Hypothalamus (tissue), 51 donors: ENCODE results near the gene SLC6A1.

Experiments used
- DNase-seq, 51 donors: peaks; one replicate each; lab custom pipeline; 2025; lab: John Stamatoyannopoulos, UW

The SLC6A1 gene

DNA sequence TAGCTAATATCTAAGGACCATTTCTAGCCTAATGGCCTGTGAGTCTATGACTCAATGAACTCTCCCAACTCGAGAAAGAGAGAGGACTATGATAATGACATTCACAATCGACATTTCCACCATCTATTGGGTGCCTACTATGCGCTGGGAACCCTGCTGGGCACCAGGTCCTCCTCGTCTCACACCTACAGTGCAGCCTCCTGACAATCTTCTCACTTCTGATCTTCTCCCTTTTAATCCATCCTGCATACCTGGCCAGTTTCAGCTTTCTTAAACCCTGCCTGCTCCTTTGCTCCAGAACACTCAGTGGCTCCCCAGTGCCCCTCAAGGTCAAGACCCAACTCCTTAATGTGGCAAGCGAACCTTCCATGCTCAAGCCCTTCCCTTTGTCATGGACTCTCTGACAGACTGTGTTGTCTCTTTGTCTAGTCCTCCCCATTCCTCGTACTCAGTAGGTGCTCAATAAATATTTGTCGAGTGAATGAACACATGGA is 3.5 kb upstream of the SLC6A1 start:
- no peak for DNase-seq

DNA sequence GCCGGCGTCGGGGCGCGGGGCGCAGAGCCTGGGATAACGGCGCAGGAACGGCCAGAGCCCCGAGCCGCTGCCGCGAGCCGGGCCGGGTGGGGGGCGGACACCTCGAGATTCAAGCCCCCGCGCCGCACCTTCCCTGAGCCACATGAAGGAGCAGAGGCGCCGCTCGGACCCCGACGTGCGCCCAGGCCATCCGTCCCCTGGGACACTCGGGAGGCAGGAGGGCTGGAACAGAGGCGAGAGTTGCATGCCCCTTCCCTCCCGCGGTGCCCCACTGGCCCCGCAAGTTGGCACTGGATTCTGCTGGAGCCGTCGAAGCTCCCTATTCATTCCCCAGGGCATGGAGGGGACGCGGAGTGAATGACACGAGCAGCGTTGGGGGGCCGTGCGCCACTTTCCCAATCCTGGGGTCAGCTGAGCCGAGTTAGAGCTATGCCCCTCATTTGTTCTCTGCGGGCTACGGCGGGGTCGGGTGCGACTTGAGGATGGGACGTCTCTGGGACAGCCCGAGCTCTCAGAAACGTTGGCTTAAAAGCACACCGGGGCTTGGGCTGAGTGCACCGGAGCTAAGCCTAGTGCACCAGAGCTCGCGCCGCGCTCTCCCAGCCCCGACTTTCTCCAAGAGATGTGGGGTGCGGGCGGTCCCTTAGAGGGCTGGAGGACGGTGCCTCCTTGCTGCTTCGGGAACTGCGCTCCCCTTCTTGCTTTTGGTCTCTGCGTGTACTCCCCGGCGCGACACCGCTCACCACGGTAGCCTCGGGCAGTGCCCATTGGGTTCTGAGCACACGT is 588 bp downstream of the SLC6A1 start:
- peak in 23 of 51 donors; percentile 24 to 80 (median 52) for DNase-seq

DNA sequence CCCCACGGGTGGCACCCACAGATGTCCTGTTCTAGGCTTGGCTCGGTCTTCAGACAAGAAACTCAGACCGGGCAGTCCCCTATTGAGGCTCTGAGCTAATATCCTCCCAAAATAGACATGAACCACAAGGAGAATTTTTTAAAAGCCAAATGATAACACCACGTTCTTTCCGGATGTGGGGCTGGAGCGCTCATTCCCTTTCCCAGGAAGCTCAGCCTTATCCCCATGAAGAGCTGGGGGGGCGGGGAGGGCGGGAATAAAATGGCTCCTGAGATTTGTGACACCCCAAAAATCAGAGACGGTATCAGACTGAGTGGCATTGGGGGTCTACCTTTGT is 1.1 kb downstream of the SLC6A1 start:
- DNase-seq = peak in 2 of 51 donors; percentile 52 to 68

DNA sequence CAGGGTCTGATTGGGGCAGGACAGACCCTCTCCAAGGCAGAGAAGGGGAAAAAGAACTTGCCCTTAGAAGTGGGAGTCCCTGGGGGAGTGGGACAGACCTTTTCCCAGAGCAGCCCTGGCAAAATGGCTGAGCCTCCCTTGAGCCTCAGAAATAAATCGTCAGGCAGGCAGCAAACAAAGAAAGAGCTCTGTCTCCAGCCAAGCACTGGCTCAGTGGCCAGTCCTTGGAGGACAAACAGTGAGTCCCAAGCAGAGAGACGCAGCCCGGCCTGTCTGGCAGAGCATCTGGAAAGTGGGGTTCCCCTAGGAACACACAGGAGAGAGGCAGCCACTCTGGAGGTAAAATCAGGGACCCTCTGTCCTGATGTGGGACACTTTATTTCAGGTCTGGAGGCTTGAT is 1.8 kb downstream of the SLC6A1 start:
- DNase-seq = peak in 39 of 51 donors; percentile 19 to 82 (median 53)

DNA sequence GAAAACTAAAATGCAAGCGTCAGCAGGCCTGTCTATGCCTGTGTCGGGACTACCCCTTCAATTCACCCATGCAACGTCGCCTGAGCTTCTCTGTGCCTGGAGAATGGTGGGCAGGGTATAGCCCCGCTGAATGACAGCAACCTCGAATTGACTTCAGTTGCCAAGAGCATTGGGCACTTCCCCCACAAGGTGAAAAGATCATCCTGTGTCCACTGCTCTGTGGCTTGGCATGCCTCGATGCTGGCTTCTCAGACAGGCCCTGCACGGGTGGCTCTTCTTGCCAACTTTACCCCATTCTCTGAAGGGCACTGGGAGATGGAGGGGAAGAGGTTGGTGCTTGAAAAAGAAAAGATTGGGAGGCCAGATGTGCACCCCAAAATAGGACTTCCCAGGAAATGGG is 3.3 kb downstream of the SLC6A1 start:
- peak in 2 of 51 donors; percentile 14 to 19 for DNase-seq

DNA sequence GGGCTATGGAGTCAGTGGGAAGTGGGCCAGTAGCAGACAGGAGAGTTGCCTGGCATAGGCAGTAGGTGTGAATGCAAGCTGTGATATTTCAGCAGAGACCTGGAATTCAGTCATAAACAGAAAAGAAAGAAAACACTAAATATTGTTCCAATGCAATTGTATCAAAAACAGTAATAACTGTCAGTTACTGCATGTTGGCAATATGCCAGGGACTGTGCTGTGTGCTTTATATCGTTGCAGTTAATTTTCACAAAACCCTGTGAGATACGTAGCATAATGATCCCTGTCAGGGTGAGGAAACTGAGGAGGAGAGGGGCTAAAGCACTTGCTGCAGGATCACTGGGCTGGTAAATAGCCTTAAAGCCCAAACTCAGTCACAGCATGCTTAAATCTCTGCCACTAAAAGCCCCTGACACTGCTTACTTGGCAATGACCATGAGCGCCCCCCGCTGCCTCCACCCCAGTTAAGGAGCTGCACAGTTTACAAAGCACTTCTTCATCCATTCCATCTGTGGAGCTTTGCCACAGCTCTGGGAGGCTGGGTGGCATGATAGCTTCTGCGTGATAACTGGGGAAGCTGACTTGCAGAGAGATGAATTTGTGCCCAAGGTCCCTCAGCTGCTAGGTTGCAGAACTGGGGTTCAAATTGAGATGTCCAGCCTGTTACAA is 3.9 kb downstream of the SLC6A1 start:
- DNase-seq = peak in 34 of 51 donors; percentile 21 to 85 (median 44)

DNA sequence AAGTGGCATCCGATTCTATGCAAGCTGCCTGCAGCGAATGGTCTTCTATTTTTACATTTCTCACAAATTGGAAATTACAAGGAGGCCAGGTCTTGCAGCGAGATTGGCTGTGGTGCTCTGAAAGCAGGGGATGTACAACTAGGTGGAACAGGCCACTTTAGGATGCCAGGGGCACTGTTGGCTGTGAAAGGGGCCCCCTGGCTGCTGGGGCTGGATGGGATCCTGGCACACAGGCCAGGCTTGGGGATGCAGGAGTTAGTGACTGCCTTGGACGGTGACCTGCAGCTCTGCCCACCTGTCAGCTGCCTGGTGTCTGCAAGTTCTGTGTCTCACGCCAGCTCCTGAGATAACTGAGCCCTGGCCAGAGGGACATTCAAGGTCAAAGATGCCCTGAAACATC is 4.6 kb downstream of the SLC6A1 start:
- DNase-seq = peak in 5 of 51 donors; percentile 18 to 73 (median 38)

DNA sequence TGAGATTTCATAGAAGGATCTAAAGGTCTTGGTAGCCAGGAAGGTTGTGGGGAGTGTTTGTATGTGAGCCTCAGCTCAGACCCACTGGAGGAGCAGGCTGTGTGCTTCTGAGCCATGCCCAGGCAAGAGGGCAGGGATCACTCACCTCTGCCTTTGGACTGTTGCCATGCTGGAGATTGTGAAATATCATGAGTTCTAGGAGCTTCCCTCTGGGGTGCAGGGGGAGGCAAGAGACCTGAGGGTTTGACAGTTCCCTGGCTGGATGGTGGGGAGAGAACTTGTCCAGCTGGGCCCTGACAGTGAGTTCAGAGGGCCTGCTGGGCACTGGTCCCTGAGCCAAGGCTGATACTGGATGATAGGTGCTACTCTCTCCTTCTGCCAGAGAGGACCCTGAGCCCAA is 6.0 kb downstream of the SLC6A1 start:
- DNase-seq = peak in 2 of 51 donors; percentile 16 to 39

DNA sequence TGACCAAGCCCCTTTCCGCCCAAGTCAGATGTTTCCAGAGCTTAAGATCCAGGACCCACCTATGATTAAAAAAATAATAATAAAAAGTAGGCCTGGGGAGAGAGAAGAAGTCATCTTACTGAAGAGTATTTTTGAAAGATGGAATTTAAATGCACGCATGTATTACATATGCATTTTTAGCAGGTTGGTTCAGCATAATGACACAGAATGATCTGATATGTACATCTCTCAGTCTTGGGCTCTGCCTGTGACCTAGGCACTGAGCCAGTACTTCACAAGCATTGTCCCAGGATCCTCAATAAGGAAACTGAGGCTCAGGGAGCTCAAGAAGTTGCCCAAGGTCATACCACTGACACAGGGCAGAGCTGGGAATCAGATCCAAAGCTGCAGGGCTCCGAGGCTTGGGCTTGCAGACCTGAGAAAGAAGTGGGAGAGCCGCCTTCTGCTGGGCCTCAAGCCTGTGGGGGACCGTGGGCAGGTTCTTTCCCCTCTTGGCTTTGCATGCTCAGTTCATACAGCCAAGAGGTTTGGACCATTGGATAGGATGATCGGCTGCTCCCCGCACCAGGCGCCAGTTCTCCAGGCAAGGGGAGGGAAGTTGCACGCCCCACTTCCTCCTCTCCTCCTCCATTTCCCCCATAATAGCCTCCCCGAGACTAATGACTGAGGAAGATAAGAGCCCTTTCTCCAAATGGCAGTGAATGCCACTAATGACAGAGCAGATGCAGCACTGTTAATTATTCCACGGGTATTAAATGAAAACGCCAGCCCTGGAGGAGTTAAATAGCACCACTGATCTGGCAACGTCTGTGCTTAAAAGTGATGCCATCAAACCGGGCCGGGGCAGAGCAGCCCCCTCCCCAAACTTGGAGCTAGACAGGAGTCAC is 6.9 kb downstream of the SLC6A1 start:
- peak in 2 of 51 donors; percentile 24 to 33 for DNase-seq

DNA sequence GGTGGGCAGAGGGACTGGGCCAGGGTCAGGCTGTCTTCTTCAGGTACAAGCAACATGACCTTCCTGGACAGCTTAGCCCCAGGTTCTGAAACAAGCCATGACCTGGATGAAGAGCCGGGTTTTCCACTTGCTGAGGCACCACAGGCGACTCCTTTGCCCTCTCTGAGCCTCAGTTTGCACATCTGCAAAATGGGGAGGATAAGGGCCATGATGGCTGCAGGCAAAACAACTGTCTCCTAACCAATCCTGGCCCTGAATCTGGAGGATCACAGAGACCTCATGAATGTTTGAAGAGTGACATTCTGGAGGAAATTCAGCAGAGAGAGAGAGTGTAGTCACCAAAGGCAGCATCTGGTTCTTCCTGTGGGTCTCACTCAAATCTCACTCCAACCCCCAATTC is 8.0 kb downstream of the SLC6A1 start:
- no peak for DNase-seq

DNA sequence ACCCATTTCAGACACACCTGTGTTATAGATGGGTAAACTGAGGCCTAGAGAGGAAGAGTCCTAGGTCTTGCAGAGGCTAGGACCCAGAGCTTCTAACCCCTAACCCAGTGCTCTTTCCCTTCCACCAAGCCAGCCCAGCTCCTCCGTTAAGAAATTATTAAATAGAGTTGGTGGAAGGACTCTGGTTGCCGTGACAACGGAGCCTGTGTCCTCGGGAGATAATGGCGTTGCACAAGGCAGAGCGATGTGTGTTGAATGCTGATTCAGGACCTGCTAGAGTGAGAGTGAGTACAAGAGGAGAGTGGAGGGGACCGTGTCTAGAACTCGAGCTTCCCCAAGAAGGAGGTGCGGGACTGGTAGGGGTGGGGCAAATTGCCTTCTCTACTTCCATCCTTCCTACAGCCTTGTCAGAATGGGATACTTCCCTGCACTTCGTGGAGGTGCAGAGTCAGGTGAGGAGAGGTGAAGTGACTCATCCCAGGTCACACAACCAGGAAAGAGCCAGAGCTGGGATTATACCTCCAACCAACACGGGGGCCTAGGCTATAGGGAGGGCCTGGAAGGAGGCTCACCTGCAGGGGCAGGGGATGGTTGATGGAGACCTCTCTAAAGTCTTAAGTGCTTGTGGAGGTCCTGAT is 8.6 kb downstream of the SLC6A1 start:
- DNase-seq = peak in 38 of 51 donors; percentile 30 to 89 (median 68)

DNA sequence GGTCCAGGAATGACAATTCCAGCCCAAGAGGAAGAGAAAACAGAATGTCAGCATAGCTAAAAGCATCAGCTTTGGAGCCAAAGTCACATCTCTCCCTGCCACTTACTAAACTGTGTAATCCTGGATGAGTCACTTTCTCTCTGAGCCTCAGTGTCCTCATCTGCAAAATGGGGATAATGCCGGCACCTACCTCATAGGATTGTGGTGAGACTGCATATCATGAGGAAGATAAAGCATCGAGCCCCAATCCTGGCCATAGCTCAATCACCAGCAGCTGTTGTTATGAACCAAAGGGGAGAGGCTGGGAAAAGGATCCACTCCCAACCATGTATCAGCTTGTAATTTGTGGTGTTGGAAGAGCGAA is 9.1 kb downstream of the SLC6A1 start:
- DNase-seq = no peak

DNA sequence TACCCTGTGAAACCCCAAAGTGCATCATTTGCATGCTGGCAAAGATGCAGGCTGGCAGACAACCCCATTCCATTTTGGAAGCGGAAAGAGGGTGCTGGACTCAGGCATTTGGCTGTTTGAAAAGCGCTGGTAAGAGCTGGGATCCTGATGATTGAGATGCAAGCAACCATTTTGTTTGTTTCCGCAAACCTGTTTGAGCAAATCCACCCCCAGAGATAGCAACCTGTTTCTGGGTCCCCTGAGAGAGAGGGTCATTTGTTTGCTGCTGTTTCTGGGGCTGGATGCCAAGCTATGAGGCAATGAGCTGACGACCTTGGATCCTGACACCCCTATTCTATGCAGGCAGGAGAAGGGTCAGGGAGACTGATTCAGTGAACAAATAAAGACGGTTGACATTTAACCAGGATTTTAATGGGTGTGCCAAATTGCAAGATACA is 9.8 kb downstream of the SLC6A1 start:
- peak in 12 of 51 donors; percentile 15 to 59 (median 39) for DNase-seq

DNA sequence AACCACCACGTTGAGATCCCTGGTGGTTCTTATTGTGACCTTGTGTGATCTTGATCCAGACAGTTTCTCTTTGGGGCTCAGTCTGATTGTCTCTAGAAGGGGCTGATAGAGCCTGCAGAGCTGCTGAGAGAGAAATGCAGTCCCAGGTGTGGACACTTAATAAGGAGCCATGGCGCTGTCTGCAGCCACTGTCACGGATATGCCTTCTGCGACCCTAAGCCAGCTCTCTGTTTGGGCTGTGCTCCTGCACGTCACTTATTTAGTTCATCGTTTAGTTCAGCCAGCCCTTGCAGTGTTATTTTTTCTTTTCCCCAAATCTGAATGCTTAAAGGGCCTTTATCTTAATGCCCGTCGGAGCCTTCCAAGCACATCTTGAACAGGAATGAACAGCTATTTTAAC is 12.0 kb downstream of the SLC6A1 start:
- DNase-seq = peak in 1 of 51 donors; percentile 37

DNA sequence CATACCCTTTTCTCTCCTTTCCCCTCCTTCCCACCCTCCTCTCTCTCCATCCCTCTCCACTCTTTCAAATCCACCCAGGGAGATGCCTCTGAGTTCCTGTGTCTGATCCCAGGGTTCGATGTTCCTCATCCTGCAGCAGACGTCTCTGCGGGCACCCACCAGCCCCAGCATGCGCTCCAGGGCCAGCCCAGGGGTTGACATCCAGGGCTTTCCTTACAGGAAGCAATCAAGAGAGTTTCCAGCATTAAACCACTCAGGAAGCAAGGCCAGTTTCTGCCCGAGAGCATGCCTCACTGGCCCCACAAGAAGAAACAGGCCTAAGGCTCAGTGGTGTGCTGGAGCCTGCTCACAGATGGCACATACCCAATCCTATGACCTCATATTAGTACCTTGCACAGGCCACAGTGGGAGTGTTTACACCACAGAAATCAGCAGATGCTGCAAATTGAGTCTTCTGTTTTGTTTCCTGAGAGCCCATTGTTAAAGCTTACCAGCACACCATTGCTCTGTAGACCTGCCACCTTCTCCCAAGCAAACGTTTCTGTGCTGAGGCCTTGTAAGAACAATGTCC is 13.2 kb downstream of the SLC6A1 start:
- no peak for DNase-seq

DNA sequence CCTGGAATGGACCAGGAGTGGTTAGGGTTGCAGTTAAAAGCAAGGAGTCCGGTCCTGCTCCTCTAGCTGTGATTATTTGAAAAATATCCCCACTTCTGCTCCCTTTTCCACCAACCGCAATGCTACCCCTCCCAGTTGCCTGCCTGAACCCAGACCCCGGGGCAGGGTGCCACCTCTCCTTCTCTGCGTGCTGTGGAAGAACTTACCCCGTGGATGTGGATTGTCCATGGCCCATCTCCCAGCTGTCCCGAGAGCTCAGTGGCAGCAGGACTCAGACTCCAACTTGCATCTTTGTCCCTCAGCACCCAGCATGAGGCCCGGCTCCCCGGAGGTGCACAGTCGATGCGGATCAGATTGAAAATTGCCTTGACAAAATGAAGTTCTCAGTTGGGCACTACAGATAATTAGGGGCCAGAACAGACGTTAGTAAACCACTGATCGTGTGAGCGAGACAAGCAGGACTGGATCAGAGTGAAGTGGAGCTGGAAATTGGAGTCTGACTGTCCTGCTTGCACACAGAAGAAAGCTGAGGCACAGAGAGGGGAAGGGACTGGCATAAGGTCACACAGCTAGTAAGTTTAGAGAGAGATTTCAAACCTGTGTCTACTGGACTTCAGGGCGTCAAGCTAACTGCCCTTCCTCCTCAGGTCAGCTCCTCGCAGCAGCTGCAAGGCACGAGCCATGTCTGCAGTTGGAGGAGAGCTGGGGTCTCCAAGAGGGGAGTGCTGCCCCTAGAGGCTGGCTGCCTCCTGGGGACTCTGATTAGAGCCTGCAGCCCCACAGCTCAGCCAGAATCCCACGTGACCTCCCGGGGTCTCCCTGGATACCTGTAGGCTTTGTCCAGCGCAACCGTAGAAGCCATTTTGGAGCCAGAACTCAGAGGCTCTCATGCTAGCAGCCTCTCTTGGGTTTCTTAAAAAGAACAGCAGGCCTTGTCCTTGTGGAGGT is 14.7 kb downstream of the SLC6A1 start:
- DNase-seq = no peak

DNA sequence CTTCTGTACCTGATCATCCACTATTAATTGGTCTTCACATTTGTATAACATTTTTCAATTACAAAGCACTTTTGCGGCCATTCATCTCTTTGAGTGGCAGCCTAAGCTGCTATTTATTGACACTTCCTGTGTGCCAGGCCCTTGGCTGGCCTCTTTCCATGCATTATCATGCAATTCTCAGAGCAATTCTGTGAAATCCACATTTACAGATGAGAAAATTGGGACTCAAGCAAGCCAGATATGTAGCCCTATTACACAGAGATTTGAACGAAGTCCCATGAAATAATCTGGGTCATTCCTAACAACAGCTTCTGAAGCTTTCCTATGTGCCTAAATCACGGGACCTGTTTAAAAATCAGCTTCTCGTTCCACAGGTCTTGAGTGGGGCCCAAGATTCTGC is 17.4 kb downstream of the SLC6A1 start:
- DNase-seq = peak in 1 of 51 donors; percentile 27

DNA sequence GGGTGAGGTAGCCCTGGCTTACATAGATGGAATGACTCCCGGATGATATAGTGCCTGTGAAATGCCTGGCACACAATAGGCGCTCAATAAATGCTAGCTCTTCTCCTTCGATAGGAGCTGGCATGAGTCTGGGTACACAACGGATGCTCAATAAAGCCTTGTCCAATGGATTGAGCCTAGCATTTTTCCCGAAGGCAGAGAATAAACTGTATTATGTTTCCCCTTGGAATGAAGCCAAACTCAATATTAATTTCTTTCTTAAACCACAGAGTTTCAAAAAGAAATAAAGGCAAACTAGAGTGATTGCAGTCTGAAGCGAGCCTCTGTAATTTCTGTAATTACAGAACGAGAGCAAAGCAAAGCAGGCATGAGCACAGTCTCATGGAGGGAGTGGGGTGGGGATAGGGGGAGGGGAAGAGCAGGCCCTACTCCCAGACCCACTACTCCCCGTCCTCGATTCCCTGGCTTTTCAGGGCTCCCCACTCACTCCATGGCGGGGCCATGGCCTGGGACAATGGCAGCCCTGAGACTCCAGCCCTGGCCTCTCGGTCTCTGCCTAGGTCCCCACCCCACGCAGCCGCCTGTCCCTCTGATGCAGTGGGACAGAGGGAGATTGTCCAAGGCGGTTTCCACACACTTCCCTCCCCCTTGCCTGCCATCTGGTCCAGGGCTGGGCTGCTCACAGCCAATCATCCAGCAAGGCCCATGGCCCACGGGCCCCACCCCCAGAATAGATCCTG is 18.0 kb downstream of the SLC6A1 start:
- peak in 38 of 51 donors; percentile 44 to 90 (median 72) for DNase-seq
